GM19467 (cell line): Measurements from ENCODE around the gene BMP8B.
"Not testable (repeated sequence)": the region's sequence is repeated elsewhere in the genome, so short reads cannot be mapped to it uniquely, and the experiment has no call there.

Experiments
- ATAC-seq: cut with Tn5 transposase; IDR thresholded peaks from one replicate; pipeline ENCODE4 v1.9.1; 2021; ENCODE audit warnings: mild to moderate bottlenecking, moderate library complexity; ENCODE audit not compliant: unreplicated experiment

BMP8B gene

DNA sequence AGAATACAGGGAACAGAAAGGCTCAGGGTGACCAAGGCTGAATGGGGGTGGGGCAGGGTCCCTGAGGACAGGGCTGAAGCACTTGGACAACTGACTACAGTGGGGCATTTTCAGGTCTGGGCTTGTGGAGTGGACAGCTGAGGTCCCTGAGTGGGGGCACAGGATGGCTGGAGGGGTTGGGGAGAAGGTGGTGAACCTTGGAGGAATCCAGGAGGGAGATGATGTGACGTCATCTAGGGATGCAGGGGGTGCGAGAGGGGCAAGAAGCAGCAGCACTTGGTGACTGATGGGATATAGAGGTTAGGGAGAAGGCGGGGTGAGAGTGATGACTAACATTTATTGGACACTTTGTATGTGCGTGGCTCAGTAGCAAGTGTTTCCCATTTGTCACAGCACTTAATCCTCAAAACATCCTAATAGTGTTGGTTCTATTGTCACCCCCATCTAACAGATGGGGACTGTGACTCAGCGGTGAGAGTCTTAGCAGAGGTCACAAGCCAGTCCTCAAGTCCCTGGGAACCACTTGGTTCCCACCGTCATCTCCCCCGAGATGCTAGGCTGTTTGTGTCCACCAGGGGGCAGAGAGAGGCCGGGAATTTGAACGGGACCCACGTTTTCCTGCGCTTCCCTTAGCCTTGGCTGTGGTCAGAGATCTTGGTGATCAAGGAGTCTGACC lies 27.9 kb upstream of the BMP8B start:
- peak; percentile 35 for ATAC-seq

DNA sequence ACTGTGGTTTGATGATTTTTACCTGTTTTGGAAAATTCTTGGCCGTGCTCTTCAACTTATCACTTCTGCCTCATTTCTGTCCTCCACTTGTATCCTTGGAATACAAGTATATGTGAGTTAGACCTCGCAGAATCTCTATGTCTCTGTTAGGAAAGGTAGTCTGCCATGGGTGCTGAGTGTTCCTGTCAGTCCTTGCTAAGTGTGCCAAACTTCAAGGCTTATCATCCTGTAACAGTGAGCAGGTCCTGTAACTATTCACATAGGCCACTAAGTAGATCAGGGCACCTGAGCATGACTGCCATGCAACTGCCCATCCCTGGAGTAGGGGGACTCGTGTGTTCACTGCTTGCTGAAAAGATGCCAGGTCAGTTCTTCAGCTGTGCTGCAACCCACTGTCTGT lies 24.2 kb upstream of the BMP8B start:
- ATAC-seq: no peak

DNA sequence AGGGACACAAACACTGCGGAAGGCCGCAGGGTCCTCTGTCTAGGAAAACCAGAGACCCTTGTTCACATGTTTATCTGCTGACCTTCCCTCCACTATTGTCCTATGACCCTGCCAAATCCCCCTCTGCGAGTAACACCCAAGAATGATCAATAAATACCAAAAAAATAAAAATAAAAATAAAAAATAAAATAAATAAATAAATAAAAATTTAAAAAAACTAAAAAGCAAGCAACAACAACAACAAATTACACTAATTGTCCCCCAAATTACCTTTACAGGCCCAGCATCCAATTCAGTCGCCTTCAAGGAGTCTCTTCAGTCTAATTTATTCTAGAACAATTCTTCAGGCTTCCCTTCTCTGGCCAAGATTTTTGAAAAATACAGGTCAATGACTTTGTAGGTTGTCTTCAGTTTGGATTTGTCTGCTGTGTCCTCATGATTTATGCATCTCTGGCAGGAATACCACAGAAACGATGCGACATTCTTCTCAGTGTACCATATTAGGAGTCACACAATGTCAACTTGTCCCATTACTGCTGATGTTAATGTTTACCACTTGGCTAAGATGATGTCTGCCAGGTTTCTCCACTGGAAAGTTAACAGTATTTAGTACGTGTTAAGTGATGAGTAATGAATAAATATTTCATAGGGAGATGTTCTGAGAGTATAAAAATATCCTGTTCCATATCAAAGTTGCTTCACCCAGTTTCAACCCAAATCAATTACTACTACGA lies 20.3 kb upstream of the BMP8B start:
- no peak for ATAC-seq

GRCh38 chr1:39805385-39805784 lies 16.7 kb upstream of the BMP8B start:
- ATAC-seq: no peak

- no peak for ATAC-seq
Observed at GRCh38 chr1:39802496-39803260, 14.0 kb upstream of the BMP8B start.

DNA sequence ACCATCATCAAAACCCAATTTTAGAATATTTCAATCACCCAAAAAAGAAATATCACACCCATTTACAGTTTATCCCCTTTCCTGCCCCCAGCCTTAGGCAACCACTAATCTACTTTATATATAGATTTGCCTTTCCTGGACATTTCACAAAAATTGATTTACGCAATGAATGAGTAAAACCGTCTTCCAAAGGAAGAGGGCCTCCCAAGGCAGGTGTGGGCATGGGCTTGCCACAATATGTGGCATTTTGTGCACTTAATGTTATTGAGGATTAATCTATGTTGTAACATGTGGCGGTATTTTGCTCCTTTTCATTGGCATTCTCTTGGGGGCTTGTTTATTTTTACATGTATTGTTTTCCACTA lies 11.8 kb upstream of the BMP8B start:
- ATAC-seq: no peak

DNA sequence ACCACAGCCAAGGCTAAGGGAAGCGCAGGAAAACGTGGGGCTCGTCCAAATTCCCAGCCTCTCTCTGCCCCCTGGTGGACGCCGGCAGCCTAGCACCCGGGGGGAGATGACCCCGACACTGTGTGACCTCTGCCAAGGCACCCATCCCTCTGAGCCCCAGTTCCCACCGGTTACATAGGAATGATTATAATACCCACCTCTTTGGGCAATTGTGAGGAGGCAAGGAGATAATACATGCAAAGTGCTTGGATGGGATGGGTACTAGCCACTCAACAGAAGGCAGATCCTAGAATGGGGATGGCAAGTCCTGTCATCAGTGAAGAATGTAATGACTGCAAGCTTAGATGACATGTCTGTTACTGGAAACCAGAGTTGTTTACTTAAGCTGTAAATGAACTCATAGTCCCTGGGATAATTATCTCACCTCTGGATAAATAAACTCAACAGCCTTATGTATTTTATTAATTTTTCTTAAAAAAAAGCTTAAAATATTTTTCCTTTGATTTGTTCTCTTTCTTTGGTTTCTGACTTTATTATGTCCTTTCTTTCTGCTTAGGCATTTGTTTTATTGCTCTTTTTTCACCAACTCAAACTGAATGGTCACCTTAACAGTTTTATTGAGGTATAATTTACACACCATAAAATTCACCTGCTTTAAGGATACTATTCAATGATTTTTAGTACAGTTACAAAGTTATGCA lies 11.3 kb upstream of the BMP8B start:
- peak; percentile 41 for ATAC-seq

- peak; percentile 94 for ATAC-seq
Observed at GRCh38 chr1:39798859-39799769, 10.4 kb upstream of the BMP8B start.

GRCh38 chr1:39795651-39796050 lies 7.0 kb upstream of the BMP8B start:
- no peak for ATAC-seq

DNA sequence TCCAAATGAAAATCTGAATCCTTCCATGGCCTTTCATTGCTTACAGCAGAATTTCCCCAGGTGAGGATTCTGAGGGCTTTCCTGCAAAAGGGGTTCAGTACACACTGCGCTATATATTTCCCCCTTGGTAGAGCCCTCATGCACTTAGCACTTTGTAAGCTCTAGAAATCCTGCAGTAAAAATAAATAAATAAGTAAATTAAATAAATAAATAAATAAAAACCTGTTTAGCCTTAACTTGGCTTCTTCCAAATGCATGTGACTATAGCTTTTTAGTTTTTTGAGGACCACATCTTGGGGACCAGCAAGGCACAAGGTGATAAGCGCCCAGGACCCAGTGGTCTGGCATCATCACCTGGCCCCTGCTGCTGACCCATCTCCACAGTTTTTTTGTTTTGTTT lies 3.2 kb upstream of the BMP8B start:
- ATAC-seq: no peak

DNA sequence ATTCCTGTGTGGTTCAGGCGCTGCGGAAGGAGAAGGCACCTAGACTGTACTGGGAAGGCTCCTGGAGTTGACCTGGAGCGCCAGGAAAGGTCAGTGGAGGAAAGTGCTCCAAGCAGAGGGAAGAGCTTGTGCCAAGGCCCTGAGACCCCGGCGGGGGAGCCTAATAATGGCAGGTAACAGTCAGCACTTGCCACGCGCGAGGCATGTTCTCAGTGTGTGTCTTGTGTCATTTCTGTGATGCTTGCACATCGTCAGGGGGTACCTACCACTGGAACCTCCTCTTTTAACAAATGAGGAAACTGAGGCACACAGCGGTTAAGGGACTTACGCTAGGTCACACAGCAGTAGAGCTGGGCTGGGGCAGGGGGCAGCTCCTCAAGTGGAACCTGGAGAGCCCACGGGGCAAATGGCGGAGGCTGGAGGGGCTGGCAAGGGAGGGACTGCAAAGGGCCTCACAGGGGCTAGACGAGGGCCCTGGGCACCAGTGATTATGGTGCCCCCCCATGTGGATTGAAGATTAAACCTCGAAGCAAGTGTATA lies 976 bp upstream of the BMP8B start:
- no peak for ATAC-seq

GRCh38 chr1:39788426-39788757 lies 273 bp downstream of the BMP8B start:
- peak; percentile 9 for ATAC-seq

DNA sequence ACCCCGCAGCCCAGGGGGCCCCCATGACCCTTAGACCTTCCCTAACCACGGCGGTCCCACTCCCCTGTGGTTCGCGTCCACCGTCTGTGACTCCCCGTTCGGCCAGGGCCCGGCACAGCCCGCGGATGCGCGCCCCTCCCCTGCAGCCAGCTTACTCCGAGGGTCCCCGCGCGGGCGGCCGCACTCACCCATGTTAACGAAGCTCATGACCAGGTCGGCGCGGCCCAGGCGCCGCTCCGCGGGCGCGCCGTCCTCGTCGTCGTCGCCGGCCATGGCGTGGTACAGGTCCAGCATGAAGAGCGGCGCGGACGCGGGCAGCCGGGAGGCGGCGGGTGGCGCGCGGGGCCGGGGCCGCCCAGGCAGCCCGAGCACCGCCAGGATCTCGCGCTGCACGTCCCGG lies 701 bp downstream of the BMP8B start:
- not testable (repeated sequence) for ATAC-seq

- no peak for ATAC-seq
Observed at GRCh38 chr1:39787468-39787867, 1.2 kb downstream of the BMP8B start.

GRCh38 chr1:39787108-39787375 lies 1.6 kb downstream of the BMP8B start:
- not testable (repeated sequence) for ATAC-seq

- not testable (repeated sequence) for ATAC-seq
Observed at GRCh38 chr1:39786303-39787107, 2.2 kb downstream of the BMP8B start.

- ATAC-seq: not testable (repeated sequence)
Observed at GRCh38 chr1:39782685-39783084, 6.0 kb downstream of the BMP8B start.

- ATAC-seq: no peak
Observed at GRCh38 chr1:39782103-39782502, 6.6 kb downstream of the BMP8B start.

- no peak for ATAC-seq
Observed at GRCh38 chr1:39781349-39781715, 7.3 kb downstream of the BMP8B start.

DNA sequence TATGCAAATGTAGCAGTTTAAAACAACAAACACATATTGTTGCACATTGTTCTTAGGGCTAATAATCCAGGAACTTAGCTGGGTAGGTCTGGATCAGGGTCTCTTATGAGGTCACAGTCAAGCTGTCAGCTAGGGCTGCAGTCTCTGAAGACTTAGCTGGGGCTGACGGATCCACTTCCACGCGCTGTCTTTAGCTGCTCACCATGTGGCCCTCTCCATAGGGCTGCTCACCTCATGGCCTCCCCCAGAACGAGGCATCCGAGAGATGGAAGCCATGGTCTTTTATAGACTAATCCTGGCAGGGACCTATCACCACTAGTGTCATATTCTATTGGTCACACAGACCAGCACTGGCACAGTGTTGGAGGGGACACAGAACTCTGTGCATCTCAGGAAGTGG lies 8.8 kb downstream of the BMP8B start:
- no peak for ATAC-seq
